Suprapubic skin (tissue), 4 donors: ENCODE measurements around the gene RAPGEF2.

ENCODE experiments used
- EP300 ChIP-seq: sonication (generic); formaldehyde crosslinking; IDR thresholded peaks from one replicate; pipeline ENCODE4 v1.6.1; 2017; ENCODE audit warnings: antibody characterized with exemption
- POLR2A ChIP-seq, 2 donors: fragments of 450-650 bp; IDR thresholded peaks; one replicate each; pipeline ENCODE4 v1.6.1; 2017; ENCODE audit warnings: antibody characterized with exemption in 2 of 2, mild to moderate bottlenecking in 2 of 2, moderate library complexity in 2 of 2
- POLR2AphosphoS5 ChIP-seq, 3 donors: sonication (generic); formaldehyde crosslinking; IDR thresholded peaks; one replicate each; pipeline ENCODE4 v1.6.1; 2017; ENCODE audit warnings: antibody characterized with exemption in 3 of 3
- TF ChIP-seq, protein P1 (sequence below), 2 donors: fragments of 200-600 bp in 1 of 2; fragments of 450-650 bp in 1 of 2; sonication (generic) in 1 of 2; IDR thresholded peaks; one replicate each; pipeline ENCODE4 v1.5.1; 2016 to 2019; ENCODE audit warnings: antibody characterized with exemption in 2 of 2, mild to moderate bottlenecking in 1 of 2, moderate library complexity in 1 of 2

DNA sequence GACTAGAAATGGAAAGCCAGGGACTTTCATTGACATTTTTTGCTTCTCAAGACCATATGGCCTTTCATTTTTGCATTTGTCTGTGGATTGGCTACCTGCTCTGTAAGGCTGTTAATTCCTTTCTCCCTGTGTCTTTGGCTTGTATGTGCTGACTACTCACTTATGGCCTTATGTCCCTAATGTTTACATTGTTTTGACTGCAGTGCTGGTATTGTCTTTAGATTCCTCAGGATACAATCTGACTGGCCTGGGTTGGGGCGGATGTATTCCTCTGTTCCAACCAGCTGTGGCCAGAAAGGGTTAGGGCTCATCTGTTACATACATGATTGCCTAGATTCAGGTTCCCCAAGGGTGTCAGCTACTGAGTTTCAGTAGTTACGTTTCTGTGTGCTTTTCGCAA is 108.1 kb downstream of the RAPGEF2 start:
- TF ChIP-seq EP300: no peak
- TF ChIP-seq POLR2A (IDR thresholded peaks at IDR 0.05): no peak
- no peak for TF ChIP-seq POLR2AphosphoS5 (IDR thresholded peaks at IDR 0.05)
- TF ChIP-seq, protein P1, sequence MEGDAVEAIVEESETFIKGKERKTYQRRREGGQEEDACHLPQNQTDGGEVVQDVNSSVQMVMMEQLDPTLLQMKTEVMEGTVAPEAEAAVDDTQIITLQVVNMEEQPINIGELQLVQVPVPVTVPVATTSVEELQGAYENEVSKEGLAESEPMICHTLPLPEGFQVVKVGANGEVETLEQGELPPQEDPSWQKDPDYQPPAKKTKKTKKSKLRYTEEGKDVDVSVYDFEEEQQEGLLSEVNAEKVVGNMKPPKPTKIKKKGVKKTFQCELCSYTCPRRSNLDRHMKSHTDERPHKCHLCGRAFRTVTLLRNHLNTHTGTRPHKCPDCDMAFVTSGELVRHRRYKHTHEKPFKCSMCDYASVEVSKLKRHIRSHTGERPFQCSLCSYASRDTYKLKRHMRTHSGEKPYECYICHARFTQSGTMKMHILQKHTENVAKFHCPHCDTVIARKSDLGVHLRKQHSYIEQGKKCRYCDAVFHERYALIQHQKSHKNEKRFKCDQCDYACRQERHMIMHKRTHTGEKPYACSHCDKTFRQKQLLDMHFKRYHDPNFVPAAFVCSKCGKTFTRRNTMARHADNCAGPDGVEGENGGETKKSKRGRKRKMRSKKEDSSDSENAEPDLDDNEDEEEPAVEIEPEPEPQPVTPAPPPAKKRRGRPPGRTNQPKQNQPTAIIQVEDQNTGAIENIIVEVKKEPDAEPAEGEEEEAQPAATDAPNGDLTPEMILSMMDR (IDR thresholded peaks at IDR 0.05): no peak
